ENCODE data around the gene CYB5R4.

- TF ChIP-seq POLR2A (IDR thresholded peaks at IDR 0.05; ENCODE audit: extremely low read depth, insufficient read length) (no peak), CTCF (IDR thresholded peaks at IDR 0.05; ENCODE audit: low read depth, low read length) (no peak), MAX (IDR thresholded peaks at IDR 0.05; ENCODE audit: low read depth, low read length) (no peak), MYC (IDR thresholded peaks at IDR 0.05; ENCODE audit: low read depth, low read length) (no peak)
Observed at GRCh38 chr6:83879746-83880145, 20.3 kb downstream of the CYB5R4 start.

Data from NB4 (cell line).